ENCODE results near the gene ASXL2.

DNA sequence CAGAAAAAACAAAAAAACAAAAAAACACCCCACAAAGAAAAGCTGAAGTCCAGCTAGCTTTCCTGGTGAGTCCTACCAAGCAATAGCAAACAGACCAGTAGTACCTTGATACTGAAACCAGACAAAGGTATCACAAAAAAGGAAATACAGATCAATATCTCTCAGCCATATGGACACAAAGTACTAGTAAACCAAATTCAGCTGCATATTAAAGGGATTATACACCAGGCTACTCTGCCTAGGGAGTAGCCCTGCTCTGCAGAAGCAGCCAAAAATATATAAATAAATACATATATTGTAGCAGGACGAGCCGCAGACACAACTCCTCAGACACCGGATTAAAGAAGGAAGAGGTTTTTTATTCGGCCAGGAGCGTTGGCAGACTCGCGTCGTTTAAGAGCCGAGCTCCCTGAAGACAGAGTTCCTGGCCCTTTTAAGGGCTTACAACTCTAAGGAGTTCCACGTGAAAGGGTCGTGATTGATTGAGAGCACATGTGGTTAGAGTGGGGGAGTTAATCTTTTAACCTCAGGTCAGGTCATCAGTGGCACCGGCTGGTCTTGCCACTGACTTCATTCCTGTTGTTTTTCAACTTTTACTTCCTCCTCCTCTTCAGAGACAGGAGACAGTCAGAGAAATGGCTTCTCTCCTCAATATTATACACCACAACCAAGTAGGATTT lies 166.5 kb downstream of the ASXL2 start:
- TF ChIP-seq YY1 (IDR thresholded peaks at IDR 0.05; ENCODE audit: insufficient read depth, insufficient read length) (no peak), ZNF274 (IDR thresholded peaks at IDR 0.05; ENCODE audit: low read depth, low read length) (no peak), SUZ12 (IDR thresholded peaks at IDR 0.05; ENCODE audit: extremely low read depth, insufficient read depth, insufficient read length) (no peak)

Data from NT2/D1 (cell line).